Stomach (tissue), 4 donors: Measurements from ENCODE around the gene CFAP299.

Source experiments
- CTCF ChIP-seq, 7 experiments: fragments of 450-650 bp in 4 of 7; fragments of 200-600 bp in 3 of 7; sonication (generic) in 3 of 7; IDR thresholded peaks; one replicate each; pipeline ENCODE4 v1.5.1; 2016 to 2019; ENCODE audit warnings: antibody characterized with exemption in 7 of 7, control low read depth in 2 of 7, mild to moderate bottlenecking in 1 of 7
- POLR2A ChIP-seq, 4 donors: fragments of 450-650 bp; IDR thresholded peaks; one replicate each; pipeline ENCODE4 v1.6.1; 2016; ENCODE audit warnings: antibody characterized with exemption in 4 of 4, control low read depth in 2 of 4, mild to moderate bottlenecking in 1 of 4, moderate library complexity in 1 of 4
- POLR2AphosphoS5 ChIP-seq, 3 donors: sonication (generic); formaldehyde crosslinking; IDR thresholded peaks; one replicate each; pipeline ENCODE4 v1.6.1; 2016; ENCODE audit warnings: antibody characterized with exemption in 3 of 3

- TF ChIP-seq CTCF (IDR thresholded peaks at IDR 0.05) = no peak
- no peak for TF ChIP-seq POLR2A (IDR thresholded peaks at IDR 0.05)
- no peak for TF ChIP-seq POLR2AphosphoS5 (IDR thresholded peaks at IDR 0.05)
Observed at GRCh38 chr4:80878218-80878617, 542.7 kb downstream of the CFAP299 start.
